ENCODE data around the gene BIRC6. TPM values are rescaled to one million over a fixed set of nuclear protein-coding genes. Genes with fewer than 3 reads are reported as not detected.
"Not testable (repeated sequence)": the region's sequence is repeated elsewhere in the genome, so short reads cannot be mapped to it uniquely, and the experiment has no call there.

BIRC6 gene
- total RNA-seq, 2 donors from 2014 or later: 149 to 160 TPM

GRCh38 chr2:32627441-32627813 is 270.6 kb downstream of the BIRC6 start:
- TF ChIP-seq CTCF (IDR thresholded peaks at IDR 0.05): peak; percentile 23
- Histone ChIP-seq H3K4me3 (peak overlapping the region; percentile 96), H3K4me1 (ENCODE audit: control insufficient read depth in 1 of 2, low read depth in 2 of 2) (peaks cover 14 to 31% of the 10 kb centered on the region in 2 donors), H3K27me3 (replicated peaks; ENCODE audit: insufficient read depth) (no peaks in the 10 kb centered on the region), H3K36me3 (peaks cover 4% of the 10 kb centered on the region), H3K9me3 (no peaks in the 10 kb centered on the region), H3K27ac (peak overlapping the region; percentile 62 to 87)
- DNase-seq (ENCODE audit: low spot score) (no peak), ATAC-seq (ENCODE audit: insufficient number of reproducible peaks, low FRiP score, low read depth) (peak; percentile 88)

- ATAC-seq (ENCODE audit: insufficient number of reproducible peaks, low FRiP score, low read depth) (peak; percentile 93), DNase-seq (ENCODE audit: low spot score) (peak; percentile 82)
- Histone ChIP-seq H3K9me3 (no peaks in the 10 kb centered on the region), H3K4me3 (peak within 1 kb of the TSS; percentile 96), H3K27me3 (replicated peaks; ENCODE audit: insufficient read depth) (no peaks in the 10 kb centered on the region), H3K36me3 (peaks cover 4% of the 10 kb centered on the region), H3K27ac (peak within 1 kb of the TSS; percentile 62 to 87), H3K4me1 (ENCODE audit: control insufficient read depth in 1 of 2, low read depth in 2 of 2) (peaks cover 10 to 31% of the 10 kb centered on the region in 2 donors)
- no peak for TF ChIP-seq CTCF (IDR thresholded peaks at IDR 0.05)
Observed at GRCh38 chr2:32627814-32628579, 271.2 kb downstream of the BIRC6 start, which contains the start of gene TTC27. TSS of gene TTC27 (plus strand) at chr2:32628050. CDS start at chr2:32628293, 243 bp downstream.

- Histone ChIP-seq H3K27me3 (replicated peaks; ENCODE audit: insufficient read depth) (no peaks in the 10 kb centered on the region), H3K9me3 (no peaks in the 10 kb centered on the region), H3K36me3 (peaks cover 11% of the 10 kb centered on the region), H3K27ac (no peak overlapping the region), H3K4me1 (ENCODE audit: control insufficient read depth in 1 of 2, low read depth in 2 of 2) (peaks cover 6 to 22% of the 10 kb centered on the region in 2 donors), H3K4me3 (no peak overlapping the region)
- DNase-seq (ENCODE audit: low spot score): no peak
- no peak for TF ChIP-seq CTCF (IDR thresholded peaks at IDR 0.05)
- no peak for ATAC-seq (ENCODE audit: insufficient number of reproducible peaks, low FRiP score, low read depth)
Observed at GRCh38 chr2:32632089-32632488, 275.3 kb downstream of the BIRC6 start.

GRCh38 chr2:32633040-32633439 is 276.2 kb downstream of the BIRC6 start:
- DNase-seq (ENCODE audit: low spot score): no peak
- H3K27me3 ChIP-seq (replicated peaks; ENCODE audit: insufficient read depth): no peaks in the 10 kb centered on the region
- H3K4me3 ChIP-seq: no peak overlapping the region
- H3K36me3 ChIP-seq: peaks cover 18% of the 10 kb centered on the region
- no peaks in the 10 kb centered on the region for H3K9me3 ChIP-seq
- TF ChIP-seq CTCF (IDR thresholded peaks at IDR 0.05): no peak
- no peak for ATAC-seq (ENCODE audit: insufficient number of reproducible peaks, low FRiP score, low read depth)
- peaks cover 6 to 20% of the 10 kb centered on the region in 2 donors for H3K4me1 ChIP-seq (ENCODE audit: control insufficient read depth in 1 of 2, low read depth in 2 of 2)
- no peak overlapping the region for H3K27ac ChIP-seq

- not testable (repeated sequence) for DNase-seq (ENCODE audit: low spot score)
- peaks cover 39% of the 10 kb centered on the region for H3K36me3 ChIP-seq
Observed at GRCh38 chr2:32638548-32638947, 281.7 kb downstream of the BIRC6 start.

More at GRCh38 chr2:32638548-32638947, 281.7 kb downstream of the BIRC6 start:
- H3K4me1 ChIP-seq (ENCODE audit: control insufficient read depth in 1 of 2, low read depth in 2 of 2); H3K27ac ChIP-seq; H3K9me3 ChIP-seq; H3K4me3 ChIP-seq; ATAC-seq (ENCODE audit: insufficient number of reproducible peaks, low FRiP score, low read depth); H3K27me3 ChIP-seq (replicated peaks; ENCODE audit: insufficient read depth): not testable (repeated sequence)
